ENCODE measurements around the gene FRS2. TPM values are rescaled to one million over a fixed set of nuclear protein-coding genes. Genes with fewer than 3 reads are reported as not detected.

The FRS2 gene
- total and polyA plus RNA-seq, 10 of the 15 experiments (the other 5 are each of a cell fraction or from before 2014, with no cell fraction given): 1.1 to 13.1 (median 5.9) TPM

- ATAC-seq (no peak), DNase-seq (ENCODE audit: low read depth, low spot score) (no peak), FAIRE-seq (no peak)
- no peak overlapping the region for H3K4me3 ChIP-seq
- H3K9ac ChIP-seq (ENCODE audit: control insufficient read depth, insufficient read depth, low read length): no peak overlapping the region
- SMC1A ChIA-PET (ENCODE audit: uncharacterized antibody, unreplicated experiment): interaction anchor here (1.0 to 1.9 kb wide), 3 partner anchors 10 to 60 kb away, joined by 5 to 7 read pairs (median 6); no protein-coding TSS in a partner anchor
- H2AFZ ChIP-seq (ENCODE audit: control insufficient read depth, low read depth, low read length): no peak overlapping the region
- BruUV-seq (replicated peaks): no TSS peak
- RAD21 ChIA-PET (ENCODE audit: unreplicated experiment): interaction anchor here (0.6 to 0.9 kb wide), 2 partner anchors 38 to 152 kb away, joined by 3 to 7 read pairs; no protein-coding TSS in a partner anchor
- in situ Hi-C loops (cut with MboI) (no loop called here), intact Hi-C loops (cut with micrococcal nuclease; ENCODE audit: unreplicated experiment) (no loop called here)
- H3K4me2 ChIP-seq (ENCODE audit: control insufficient read depth, insufficient read depth): no peak overlapping the region
- no peaks in the 10 kb centered on the region for H3K36me3 ChIP-seq (ENCODE audit: control insufficient read depth in 2 of 2, insufficient read depth in 2 of 2, low read length in 1 of 2)
- H3K79me2 ChIP-seq (ENCODE audit: control insufficient read depth, insufficient read depth, low read length): peaks cover 21% of the 10 kb centered on the region
- POLR2A ChIA-PET: interaction anchor here (0.8 kb wide), 1 partner anchor 12 kb away, joined by 3 read pairs; no protein-coding TSS in a partner anchor
- WGBS (ENCODE audit: insufficient coverage, insufficient replicate concordance, low lambda C conversion rate, missing lambda C conversion rate): 98% methylated on average over 5 of the region's 5 CpGs
- no peaks in the 10 kb centered on the region; the same call in 1 of the 3 replicates for H3K9me3 ChIP-seq (replicated peaks; ENCODE audit: control insufficient read depth, insufficient read depth, low read length)
- peaks cover under 1% of the 10 kb centered on the region; the same call in 1 of the 2 replicates for H3K4me1 ChIP-seq (ENCODE audit: control insufficient read depth, insufficient read depth, low read length)
- H3K27ac ChIP-seq (ENCODE audit: control insufficient read depth, insufficient read depth): no peak overlapping the region
- H4K20me1 ChIP-seq (ENCODE audit: control insufficient read depth, insufficient read depth): no peaks in the 10 kb centered on the region
- CTCF ChIA-PET: no interaction called here
- H3K27me3 ChIP-seq (replicated peaks in 1 of 2; ENCODE audit: control insufficient read depth in 2 of 2, insufficient read depth in 2 of 2, low read length in 1 of 2): no peaks in the 10 kb centered on the region
- TF ChIP-seq SMC3 (IDR thresholded peaks at IDR 0.05; ENCODE audit: borderline replicate concordance, low read length) (no peak), NR2C2 (IDR thresholded peaks at IDR 0.05; ENCODE audit: borderline replicate concordance, control insufficient read depth, insufficient read length, low read depth) (no peak), CBX5 (IDR thresholded peaks at IDR 0.05; ENCODE audit: low read depth) (no peak), IKZF1 (conservative IDR thresholded peaks at IDR 0.05) (no peak), SUPT20H (IDR thresholded peaks at IDR 0.05; ENCODE audit: borderline replicate concordance, control insufficient read depth, low read depth, low read length) (no peak), MAX (IDR thresholded peaks at IDR 0.05; ENCODE audit: low read depth, low read length) (no peak), SMARCA5 (IDR thresholded peaks at IDR 0.05) (no peak), ZBTB33 (IDR thresholded peaks at IDR 0.05) (no peak), HDAC2 (IDR thresholded peaks at IDR 0.05) (no peak), E4F1 (IDR thresholded peaks at IDR 0.05; ENCODE audit: borderline replicate concordance, partially characterized antibody) (no peak), HSF1 (IDR thresholded peaks at IDR 0.05; ENCODE audit: low read depth, low read length) (no peak), ZSCAN29 (IDR thresholded peaks at IDR 0.05) (no peak), USF2 (IDR thresholded peaks at IDR 0.05; ENCODE audit: borderline replicate concordance, low read depth, low read length) (no peak)
Observed at GRCh38 chr12:69509904-69510827, 40.0 kb downstream of the FRS2 start.

Data from GM12878 (cell line).